Effector memory CD4-positive, alpha-beta T cell (primary cell): ENCODE data around the gene CFAP410.
"Not testable (repeated sequence)": the region's sequence is repeated elsewhere in the genome, so short reads cannot be mapped to it uniquely, and the experiment has no call there.

Source experiments
- DNase-seq, 3 donors: peaks; one replicate each; pipeline ENCODE4 v3.0.0-alpha.2; 2020
- H3K27ac ChIP-seq: 2 replicates; pipeline ENCODE4 v1.7.0; 2013; ENCODE audit warnings: mild to moderate bottlenecking, low read length, moderate library complexity; ENCODE audit not compliant: insufficient read depth, poor library complexity, severe bottlenecking
- H3K27me3 ChIP-seq: replicated peaks from 2 replicates; pipeline ENCODE4 v1.7.0; 2013; ENCODE audit warnings: mild to moderate bottlenecking, low read length; ENCODE audit not compliant: insufficient read depth, control insufficient read depth, poor library complexity, severe bottlenecking
- H3K36me3 ChIP-seq: 2 replicates; pipeline ENCODE4 v1.7.0; 2013; ENCODE audit warnings: mild to moderate bottlenecking, low read length, moderate library complexity; ENCODE audit not compliant: control insufficient read depth, insufficient read depth
- H3K4me1 ChIP-seq: 2 replicates; pipeline ENCODE4 v1.7.0; 2013; ENCODE audit warnings: low read length, mild to moderate bottlenecking; ENCODE audit not compliant: control insufficient read depth, insufficient read depth, poor library complexity, severe bottlenecking
- H3K4me3 ChIP-seq: 2 replicates; pipeline ENCODE4 v1.7.0; 2013; ENCODE audit warnings: low read length, low read depth, mild to moderate bottlenecking; ENCODE audit not compliant: insufficient read depth, poor library complexity, severe bottlenecking
- H3K9me3 ChIP-seq: 2 replicates; pipeline ENCODE4 v1.7.0; 2013; ENCODE audit warnings: mild to moderate bottlenecking, low read length, moderate library complexity; ENCODE audit not compliant: control insufficient read depth

The CFAP410 gene

DNA sequence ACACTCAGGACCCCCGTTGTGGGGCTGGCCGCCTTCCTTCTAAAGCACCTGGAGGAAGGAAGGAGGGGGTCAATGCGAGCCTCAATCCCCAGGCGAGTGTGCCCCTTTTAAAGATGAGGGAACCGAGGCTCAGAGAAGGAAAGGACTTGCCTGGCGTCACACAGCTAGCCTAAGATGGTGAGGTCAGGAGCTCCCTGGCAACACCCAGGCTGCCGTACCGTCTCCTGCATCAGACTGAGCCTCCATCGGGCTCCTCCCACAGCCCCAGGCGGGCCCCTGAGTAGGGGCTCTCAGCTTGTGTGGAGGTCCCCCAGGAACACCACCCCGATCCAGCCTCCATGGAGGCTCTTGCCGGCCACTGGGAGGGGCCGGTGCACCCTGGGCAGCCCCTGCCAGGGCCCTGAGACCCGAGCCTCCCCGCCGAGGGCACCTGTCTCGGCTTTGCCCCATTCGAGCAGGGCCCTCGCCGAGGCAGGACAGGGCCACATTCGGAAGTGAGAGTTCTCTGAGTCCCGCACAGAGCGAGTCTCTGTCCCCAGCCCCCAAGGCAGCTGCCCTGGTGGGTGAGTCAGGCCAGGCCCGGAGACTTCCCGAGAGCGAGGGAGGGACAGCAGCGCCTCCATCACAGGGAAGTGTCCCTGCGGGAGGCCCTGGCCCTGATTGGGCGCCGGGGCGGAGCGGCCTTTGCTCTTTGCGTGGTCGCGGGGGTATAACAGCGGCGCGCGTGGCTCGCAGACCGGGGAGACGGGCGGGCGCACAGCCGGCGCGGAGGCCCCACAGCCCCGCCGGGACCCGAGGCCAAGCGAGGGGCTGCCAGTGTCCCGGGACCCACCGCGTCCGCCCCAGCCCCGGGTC is 53.8 kb downstream of the CFAP410 start, which contains the start of gene AIRE:
TSS of gene AIRE (plus strand) at position 739 of the 855 bp plus-strand sequence. CDS start 131 bp downstream, outside the sequence.
- no peaks in the 10 kb centered on the region for H3K4me1 ChIP-seq
- H3K27me3 ChIP-seq: no peaks in the 10 kb centered on the region
- DNase-seq: no peak
- no peaks in the 10 kb centered on the region for H3K9me3 ChIP-seq
- H3K27ac ChIP-seq: no peak within 1 kb of the TSS
- no peak within 1 kb of the TSS for H3K4me3 ChIP-seq
- H3K36me3 ChIP-seq: no peaks in the 10 kb centered on the region

DNA sequence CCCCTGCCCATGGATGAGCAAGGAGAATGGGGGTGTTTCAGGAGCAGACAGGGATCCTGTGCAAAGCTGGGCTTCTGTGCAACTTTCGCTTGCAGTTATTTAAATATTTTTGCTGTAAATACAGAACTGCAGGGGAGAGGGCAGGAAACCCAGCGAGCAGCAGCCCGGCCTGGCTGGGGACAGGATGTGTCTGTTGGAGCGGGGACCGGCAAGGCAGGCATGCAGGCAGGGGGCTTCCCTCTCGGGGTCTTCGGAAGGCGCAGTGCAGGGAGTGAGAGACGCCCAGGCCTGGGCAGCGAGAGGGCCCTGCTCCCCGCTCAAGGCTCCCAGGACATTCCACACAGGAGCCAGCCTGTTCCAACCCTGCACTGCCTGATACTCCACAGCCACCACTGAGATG is 55.2 kb downstream of the CFAP410 start:
- Histone ChIP-seq H3K36me3 (no peaks in the 10 kb centered on the region), H3K27ac (no peak overlapping the region), H3K27me3 (no peaks in the 10 kb centered on the region), H3K9me3 (no peaks in the 10 kb centered on the region), H3K4me3 (no peak overlapping the region), H3K4me1 (no peaks in the 10 kb centered on the region)
- no peak for DNase-seq

DNA sequence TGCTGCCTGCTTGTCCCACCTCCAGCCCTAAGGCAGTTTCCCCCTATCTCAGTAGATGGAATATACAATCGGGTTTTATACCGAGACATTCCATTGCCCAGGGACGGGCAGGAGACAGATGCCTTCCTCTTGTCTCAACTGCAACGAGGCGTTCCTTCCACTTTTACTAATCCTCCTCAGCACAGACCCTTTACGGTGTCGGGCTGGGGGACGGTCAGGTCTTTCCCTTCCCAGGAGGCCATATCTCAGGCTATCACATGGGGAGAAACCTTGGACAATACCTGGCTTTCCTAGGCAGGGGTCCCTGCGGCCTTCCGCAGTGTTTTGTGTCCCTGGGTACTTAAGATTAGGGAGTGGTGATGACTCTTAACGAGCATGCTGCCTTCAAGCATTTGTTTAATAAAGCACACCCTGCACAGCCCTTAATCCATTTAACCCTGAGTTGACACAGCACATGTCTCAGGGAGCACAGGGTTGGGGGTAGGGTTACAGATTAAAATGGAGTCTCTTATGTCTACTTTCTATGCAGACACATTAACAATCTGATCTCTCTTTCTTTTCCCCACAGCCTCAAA is 55.9 kb downstream of the CFAP410 start:
- not testable (repeated sequence) for H3K4me3 ChIP-seq, H3K27ac ChIP-seq, DNase-seq, H3K27me3 ChIP-seq, H3K36me3 ChIP-seq, H3K4me1 ChIP-seq, H3K9me3 ChIP-seq

GRCh38 chr21:44282370-44282769 is 56.8 kb downstream of the CFAP410 start:
- H3K4me1 ChIP-seq: no peaks in the 10 kb centered on the region
- no peak overlapping the region for H3K27ac ChIP-seq
- DNase-seq: no peak
- no peak overlapping the region for H3K4me3 ChIP-seq
- H3K9me3 ChIP-seq: no peaks in the 10 kb centered on the region
- no peaks in the 10 kb centered on the region for H3K27me3 ChIP-seq
- no peaks in the 10 kb centered on the region for H3K36me3 ChIP-seq

DNA sequence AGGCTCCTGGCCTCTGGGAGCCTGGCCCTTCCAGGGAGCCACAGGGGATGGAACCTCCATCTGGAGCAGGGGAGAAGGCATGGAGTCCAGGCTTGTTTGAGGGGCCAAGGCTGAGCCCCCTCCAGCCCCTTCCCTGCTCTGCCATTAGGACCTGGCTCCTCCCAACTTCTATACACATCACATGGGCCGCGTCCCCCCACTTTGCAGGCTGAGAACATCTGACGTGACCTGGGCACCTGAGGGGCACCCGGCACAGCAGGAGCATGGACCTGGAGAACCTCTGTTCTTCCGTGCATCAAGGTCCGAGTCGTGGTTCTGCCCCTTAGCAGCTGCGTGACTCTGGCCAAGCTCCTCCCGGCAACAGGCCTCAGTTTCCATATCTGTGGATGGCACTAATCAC is 57.4 kb downstream of the CFAP410 start:
- no peaks in the 10 kb centered on the region for H3K4me1 ChIP-seq
- no peak overlapping the region for H3K4me3 ChIP-seq
- DNase-seq: no peak
- H3K9me3 ChIP-seq: no peaks in the 10 kb centered on the region
- H3K36me3 ChIP-seq: no peaks in the 10 kb centered on the region
- H3K27ac ChIP-seq: no peak overlapping the region
- H3K27me3 ChIP-seq: no peaks in the 10 kb centered on the region

- DNase-seq: no peak
- Histone ChIP-seq H3K36me3 (no peaks in the 10 kb centered on the region), H3K4me3 (no peak overlapping the region)
Measured at GRCh38 chr21:44279354-44280260, 59.6 kb downstream of the CFAP410 start.

More at GRCh38 chr21:44279354-44280260, 59.6 kb downstream of the CFAP410 start:
- no peak overlapping the region for H3K27ac ChIP-seq
- H3K4me1 ChIP-seq: no peaks in the 10 kb centered on the region
- no peaks in the 10 kb centered on the region for H3K27me3 ChIP-seq
- no peaks in the 10 kb centered on the region for H3K9me3 ChIP-seq
